HCT116 (cell line): Measurements from ENCODE around the gene DLG5. TPM values are rescaled to one million over a fixed set of nuclear protein-coding genes. Genes with fewer than 3 reads are reported as not detected.

Experiments used
- ATAC-seq: fragments of 200-7000 bp; cut with Tn5 transposase; 2 replicates; pipeline ENCODE4 v1.9.1; 2020; ENCODE audit warnings: mild to moderate bottlenecking, moderate library complexity
- BruUV-seq: library from RNA; stranded (reverse); fragments of 400-500 nt; replicated peaks from 2 replicates; lab custom pipeline; 2021; lab: Mats Ljungman, UMichigan
- CTCF ChIA-PET: fragments of 300-600 bp; sonication (Branson Sonifier 250); formaldehyde crosslinking; loops from one replicate; lab custom pipeline; 2021; ENCODE audit warnings: antibody characterized with exemption; lab: Charles Lee
- POLR2A ChIA-PET: fragments of 300-600, 350-600 bp; sonication (Branson Sonifier 250); formaldehyde crosslinking; loops from one replicate; lab custom pipeline; 2021; ENCODE audit warnings: antibody characterized with exemption; lab: Charles Lee
- RAD21 ChIA-PET, 2 experiments: fragments of 300-600 bp; sonication (Branson Sonifier 250); formaldehyde crosslinking; loops; one replicate each; lab custom pipeline; 2023; ENCODE audit warnings: low total read pairs in 2 of 2; ENCODE audit not compliant: uncharacterized antibody in 2 of 2, unreplicated experiment in 2 of 2, low non-redundant PET in 1 of 2; lab: Charles Lee
- DNase-seq: peaks from one replicate; pipeline ENCODE4 v3.0.0-alpha.2; 2010; ENCODE audit warnings: low read depth, low spot score
- H2AFZ ChIP-seq: fragments of 200-600 bp; shearing (Covaris generic), sonication (generic); 2 replicates; pipeline ENCODE4 v1.6.1; 2017; ENCODE audit warnings: low read depth, mixed run types, mixed read lengths, antibody characterized with exemption, low read length; ENCODE audit not compliant: poor library complexity, severe bottlenecking
- H3K27ac ChIP-seq: 2 replicates; pipeline ENCODE4 v1.5.1; 2012; ENCODE audit warnings: low read depth, low read length
- H3K27me3 ChIP-seq: fragments of 200-600 bp; sonication (generic); 2 replicates; pipeline ENCODE4 v1.6.1; 2016; ENCODE audit warnings: mixed run types, low read length, mixed read lengths; ENCODE audit not compliant: insufficient read depth
- H3K36me3 ChIP-seq, 2 experiments: fragments of 200-500 bp in 1 of 2; fragments of 200-600 bp in 1 of 2; sonication (Bioruptor generic) in 1 of 2; sonication (generic) in 1 of 2; 2 replicates each; pipeline versions ENCODE4 v1.5.1 to v1.6.1; 2014 to 2016; ENCODE audit warnings: low read length in 2 of 2, inconsistent platforms in 1 of 2, mixed read lengths in 1 of 2, mixed run types in 1 of 2; ENCODE audit not compliant: insufficient read depth in 2 of 2, control insufficient read depth in 1 of 2
- H3K4me1 ChIP-seq, 2 experiments: fragments of 200-600 bp in 1 of 2; sonication (generic) in 1 of 2; 2 replicates each; pipeline versions ENCODE4 v1.5.1 to v1.6.1; 2012 to 2017; ENCODE audit warnings: low read length in 2 of 2, inconsistent platforms in 1 of 2, mild to moderate bottlenecking in 1 of 2, mixed read lengths in 1 of 2, mixed run types in 1 of 2, moderate library complexity in 1 of 2; ENCODE audit not compliant: insufficient read depth in 2 of 2, control insufficient read depth in 1 of 2
- H3K4me2 ChIP-seq: fragments of 200-600 bp; sonication (generic); 2 replicates; pipeline ENCODE4 v1.6.1; 2017; ENCODE audit warnings: mixed run types, low read length, mixed read lengths
- H3K4me3 ChIP-seq, 2 experiments: fragments of 200-600 bp in 1 of 2; sonication (generic) in 1 of 2; replicated peaks in 1 of 2; 2 replicates each; pipeline ENCODE4 v1.5.1; 2011 to 2016; ENCODE audit warnings: low read length in 2 of 2, control low read depth in 1 of 2, low read depth in 1 of 2, mild to moderate bottlenecking in 1 of 2, mixed read lengths in 1 of 2, mixed run types in 1 of 2
- H3K79me2 ChIP-seq: fragments of 200-600 bp; sonication (generic); 2 replicates; pipeline ENCODE4 v1.6.1; 2017; ENCODE audit warnings: mild to moderate bottlenecking, mixed run types, low read length, moderate library complexity, mixed read lengths; ENCODE audit not compliant: insufficient read depth
- H3K9ac ChIP-seq: fragments of 200-600 bp; sonication (generic); 2 replicates; pipeline ENCODE4 v1.6.1; 2016; ENCODE audit warnings: low read length, mixed read lengths
- H3K9me2 ChIP-seq: fragments of 200-600 bp; sonication (generic), shearing (Covaris generic); 2 replicates; pipeline ENCODE4 v1.6.1; 2017; ENCODE audit warnings: mixed run types, mild to moderate bottlenecking, moderate library complexity; ENCODE audit not compliant: insufficient read depth
- H3K9me3 ChIP-seq, 2 experiments: fragments of 200-500 bp in 1 of 2; fragments of 200-600 bp in 1 of 2; sonication (Bioruptor generic) in 1 of 2; sonication (generic) in 1 of 2; 2 replicates each; pipeline ENCODE4 v1.6.1; 2014 to 2017; ENCODE audit warnings: low read length in 2 of 2, mixed read lengths in 2 of 2, inconsistent platforms in 1 of 2, low read depth in 1 of 2, mild to moderate bottlenecking in 1 of 2, mixed run types in 1 of 2, moderate library complexity in 1 of 2; ENCODE audit not compliant: control insufficient read depth in 1 of 2, insufficient read depth in 1 of 2
- H4K20me1 ChIP-seq: fragments of 200-600 bp; sonication (generic), shearing (Covaris generic); 2 replicates; pipeline ENCODE4 v1.6.1; 2017; ENCODE audit warnings: mixed run types, mild to moderate bottlenecking, moderate library complexity; ENCODE audit not compliant: insufficient read depth
- CBX3 ChIP-seq: IDR thresholded peaks from 2 replicates; pipeline ENCODE4 v1.6.1; 2012; ENCODE audit warnings: low read depth
- CEBPB ChIP-seq: IDR thresholded peaks from 2 replicates; pipeline ENCODE4 v1.6.1; 2012; ENCODE audit warnings: low read depth
- EGR1 ChIP-seq: IDR thresholded peaks from 2 replicates; pipeline ENCODE4 v1.6.1; 2012; ENCODE audit warnings: low read depth
- ELF1 ChIP-seq: IDR thresholded peaks from 2 replicates; pipeline ENCODE4 v1.6.1; 2012; ENCODE audit warnings: low read depth, borderline replicate concordance
- EZH2 ChIP-seq: fragments of 200-600 bp; sonication (generic); IDR thresholded peaks from 2 replicates; pipeline ENCODE4 v1.6.1; 2017; ENCODE audit warnings: antibody characterized with exemption, mixed run types
- EZH2phosphoT487 ChIP-seq: fragments of 200-600 bp; IDR thresholded peaks from 2 replicates; pipeline ENCODE4 v1.6.1; 2018; ENCODE audit warnings: antibody characterized with exemption, borderline replicate concordance
- FOSL1 ChIP-seq: IDR thresholded peaks from 2 replicates; pipeline ENCODE4 v1.6.1; 2012; ENCODE audit warnings: low read depth
- JUND ChIP-seq: IDR thresholded peaks from 2 replicates; pipeline ENCODE4 v1.6.1; 2012
- MAX ChIP-seq: IDR thresholded peaks from 2 replicates; pipeline ENCODE4 v1.6.1; 2012
- POLR2A ChIP-seq: IDR thresholded peaks from 2 replicates; pipeline ENCODE4 v1.7.0; 2011; ENCODE audit warnings: borderline replicate concordance; ENCODE audit not compliant: insufficient read depth, insufficient read length; ENCODE audit errors: extremely low read depth
- POLR2AphosphoS5 ChIP-seq: IDR thresholded peaks from 2 replicates; pipeline ENCODE4 v1.6.1; 2011; ENCODE audit warnings: mild to moderate bottlenecking, low read depth, low read length, moderate library complexity
- RAD21 ChIP-seq: IDR thresholded peaks from 2 replicates; pipeline ENCODE4 v1.6.1; 2012; ENCODE audit warnings: low read depth, mild to moderate bottlenecking
- REST ChIP-seq: IDR thresholded peaks from 2 replicates; pipeline ENCODE4 v1.6.1; 2012; ENCODE audit warnings: low read depth
- SIN3A ChIP-seq: IDR thresholded peaks from 2 replicates; pipeline ENCODE4 v1.6.1; 2012; ENCODE audit warnings: low read depth
- SRF ChIP-seq: IDR thresholded peaks from 2 replicates; pipeline ENCODE4 v1.6.1; 2012; ENCODE audit warnings: low read depth
- YY1 ChIP-seq: IDR thresholded peaks from 2 replicates; pipeline ENCODE4 v1.6.1; 2011; ENCODE audit warnings: low read length, low read depth, moderate library complexity, mild to moderate bottlenecking; ENCODE audit not compliant: insufficient replicate concordance; ENCODE audit errors: extremely low read depth
- ZBTB33 ChIP-seq: IDR thresholded peaks from 2 replicates; pipeline ENCODE4 v1.6.1; 2011; ENCODE audit warnings: mild to moderate bottlenecking, low read length, moderate library complexity; ENCODE audit not compliant: insufficient replicate concordance; ENCODE audit errors: extremely low read depth
- ZFX ChIP-seq: fragments of 450-650 bp; IDR thresholded peaks from 2 replicates; pipeline ENCODE4 v1.6.1; 2017
- ZNF274 ChIP-seq: fragments of 200-500 bp; sonication (Bioruptor generic); IDR thresholded peaks from 2 replicates; pipeline ENCODE4 v1.6.1; 2014; ENCODE audit warnings: mild to moderate bottlenecking, low read depth, low read length, inconsistent platforms
- intact Hi-C: fragments of 100-400 bp; cut with micrococcal nuclease; formaldehyde crosslinking; loops from 2 replicates; pipeline ENCODE4 v1.10.0; 2022
- total RNA-seq: library from RNA; stranded (reverse); gene quantifications from one replicate; pipeline ENCODE4 v1.2.1, GENCODE V29; 2021; ENCODE audit not compliant: unreplicated experiment
- TF ChIP-seq, protein P1 (sequence below): IDR thresholded peaks from 2 replicates; pipeline ENCODE4 v1.6.1; 2012

DLG5 gene
- total RNA-seq, 1 experiment from 2014 or later, result 44.8 TPM

DNA sequence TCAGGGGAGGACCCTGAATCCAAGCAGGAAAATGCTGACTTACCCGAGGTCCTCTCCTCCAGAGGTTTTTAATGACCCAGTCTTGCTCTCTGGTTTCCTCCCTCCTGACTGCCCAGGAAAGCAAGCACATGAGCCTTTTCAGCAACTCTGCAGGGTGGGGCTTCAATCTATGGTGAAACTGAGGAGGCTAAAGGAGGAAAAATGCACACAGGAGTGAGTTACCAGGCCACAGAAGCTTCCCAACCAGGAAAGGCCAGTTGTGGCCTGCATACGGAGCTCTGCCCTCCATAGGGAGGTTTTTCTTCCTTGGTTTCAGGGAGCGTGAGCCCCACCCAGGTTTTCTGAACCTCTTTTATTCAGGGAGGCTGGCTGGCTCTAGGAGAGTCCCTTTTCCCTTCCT is 14.1 kb upstream of the DLG5 start:
- CTCF ChIA-PET, result no interaction called here

More for the DNA sequence above, 14.1 kb upstream of the DLG5 start:
- ATAC-seq, result no peak
- Histone ChIP-seq H3K9me3 (no peaks in the 10 kb centered on the region), H4K20me1 (no peaks in the 10 kb centered on the region), H3K79me2 (no peaks in the 10 kb centered on the region), H2AFZ (no peak overlapping the region), H3K27ac (no peak overlapping the region), H3K4me2 (no peak overlapping the region), H3K36me3 (no peaks in the 10 kb centered on the region), H3K9ac (no peak overlapping the region), H3K9me2 (no peaks in the 10 kb centered on the region), H3K27me3 (no peaks in the 10 kb centered on the region), H3K4me3 (no peak overlapping the region), H3K4me1 (peaks cover 11 to 22% of the 10 kb centered on the region in 2 experiments)
- TF ChIP-seq CBX3, result no peak
- TF ChIP-seq JUND, result no peak
- TF ChIP-seq MAX, result no peak
- TF ChIP-seq SIN3A, result no peak
- TF ChIP-seq POLR2AphosphoS5, result no peak
- no peak for TF ChIP-seq CEBPB
- no peak for TF ChIP-seq EZH2
- TF ChIP-seq SRF, result no peak
- TF ChIP-seq FOSL1, result no peak
- TF ChIP-seq ELF1, result no peak
- TF ChIP-seq EZH2phosphoT487, result no peak
- no peak for TF ChIP-seq ZBTB33
- TF ChIP-seq ZFX, result no peak
- TF ChIP-seq REST, result no peak
- no peak for TF ChIP-seq YY1
- no peak for TF ChIP-seq POLR2A
- TF ChIP-seq, protein P1, sequence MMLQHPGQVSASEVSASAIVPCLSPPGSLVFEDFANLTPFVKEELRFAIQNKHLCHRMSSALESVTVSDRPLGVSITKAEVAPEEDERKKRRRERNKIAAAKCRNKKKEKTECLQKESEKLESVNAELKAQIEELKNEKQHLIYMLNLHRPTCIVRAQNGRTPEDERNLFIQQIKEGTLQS, result no peak
- TF ChIP-seq ZNF274, result no peak
- no peak for TF ChIP-seq EGR1
- no peak for TF ChIP-seq RAD21
- intact Hi-C loops, result no loop called here
- POLR2A ChIA-PET, result no interaction called here
- no peak for DNase-seq
- RAD21 ChIA-PET, result no interaction called here
- no TSS peak for BruUV-seq
